OCI-LY3 (cell line): Measurements from ENCODE around the gene TP63.

Experiments
- EZH2phosphoT487 ChIP-seq: fragments of 200-600 bp; shearing (Covaris generic); IDR thresholded peaks from 2 replicates; pipeline ENCODE4 v1.6.1; 2018; ENCODE audit warnings: antibody characterized with exemption, mixed run types, low read depth
- TF ChIP-seq, protein P1 (sequence below): fragments of 200-600, 300-600 bp; sonication (generic); IDR thresholded peaks from 2 replicates; pipeline ENCODE4 v1.5.1; 2014; ENCODE audit warnings: antibody characterized with exemption, low read length, low read depth

GRCh38 chr3:189908646-189909045, 277.5 kb downstream of the TP63 start:
- TF ChIP-seq, protein P1, sequence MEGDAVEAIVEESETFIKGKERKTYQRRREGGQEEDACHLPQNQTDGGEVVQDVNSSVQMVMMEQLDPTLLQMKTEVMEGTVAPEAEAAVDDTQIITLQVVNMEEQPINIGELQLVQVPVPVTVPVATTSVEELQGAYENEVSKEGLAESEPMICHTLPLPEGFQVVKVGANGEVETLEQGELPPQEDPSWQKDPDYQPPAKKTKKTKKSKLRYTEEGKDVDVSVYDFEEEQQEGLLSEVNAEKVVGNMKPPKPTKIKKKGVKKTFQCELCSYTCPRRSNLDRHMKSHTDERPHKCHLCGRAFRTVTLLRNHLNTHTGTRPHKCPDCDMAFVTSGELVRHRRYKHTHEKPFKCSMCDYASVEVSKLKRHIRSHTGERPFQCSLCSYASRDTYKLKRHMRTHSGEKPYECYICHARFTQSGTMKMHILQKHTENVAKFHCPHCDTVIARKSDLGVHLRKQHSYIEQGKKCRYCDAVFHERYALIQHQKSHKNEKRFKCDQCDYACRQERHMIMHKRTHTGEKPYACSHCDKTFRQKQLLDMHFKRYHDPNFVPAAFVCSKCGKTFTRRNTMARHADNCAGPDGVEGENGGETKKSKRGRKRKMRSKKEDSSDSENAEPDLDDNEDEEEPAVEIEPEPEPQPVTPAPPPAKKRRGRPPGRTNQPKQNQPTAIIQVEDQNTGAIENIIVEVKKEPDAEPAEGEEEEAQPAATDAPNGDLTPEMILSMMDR, result no peak
- TF ChIP-seq EZH2phosphoT487, result no peak
